Caco-2 (cell line): ENCODE results near the gene TTN. TPM values are rescaled to one million over a fixed set of nuclear protein-coding genes. Genes with fewer than 3 reads are reported as not detected.

Experiments used
- BruUV-seq: library from RNA; stranded (reverse); fragments of 400-500 nt; replicated peaks from 2 replicates; lab custom pipeline; 2021; lab: Mats Ljungman, UMichigan
- CTCF ChIA-PET: fragments of 300-600 bp; sonication (Branson Sonifier 250); formaldehyde crosslinking; loops from one replicate; lab custom pipeline; 2022; ENCODE audit warnings: antibody characterized with exemption; lab: Charles Lee
- POLR2A ChIA-PET: fragments of 300-600 bp; sonication (Branson Sonifier 250); formaldehyde crosslinking; loops from one replicate; lab custom pipeline; 2022; ENCODE audit warnings: antibody characterized with exemption; lab: Charles Lee
- DNase-seq, 2 experiments: peaks; one replicate each; pipeline versions ENCODE4 v3.0.0 to v3.0.0-alpha.2; 2020 to 2022
- H3K27me3 ChIP-seq: replicated peaks from 2 replicates; pipeline ENCODE4 v1.6.0; 2011; ENCODE audit warnings: low read length; ENCODE audit not compliant: control insufficient read depth, insufficient read depth
- H3K36me3 ChIP-seq: 2 replicates; pipeline ENCODE4 v1.5.1; 2011; ENCODE audit warnings: low read length; ENCODE audit not compliant: control insufficient read depth, insufficient read depth
- H3K4me1 ChIP-seq: fragments of 250-450 bp; sonication (Bioruptor Pico); 2 replicates; pipeline ENCODE4 v1.5.1; 2020; ENCODE audit warnings: mild to moderate bottlenecking
- H3K4me3 ChIP-seq: 2 replicates; pipeline ENCODE4 v1.5.1; 2011; ENCODE audit warnings: low read depth, mild to moderate bottlenecking, control low read depth, low read length
- H3K9me3 ChIP-seq: fragments of 250-450 bp; sonication (Bioruptor Pico); 2 replicates; pipeline ENCODE4 v1.5.1; 2020; ENCODE audit warnings: mild to moderate bottlenecking, moderate library complexity
- H3K27ac Mint-ChIP-seq: one replicate; pipeline ENCODE4 v1.8.0; 2022; ENCODE audit warnings: mixed read lengths; ENCODE audit not compliant: unreplicated experiment
- H3K27me3 Mint-ChIP-seq: one replicate; pipeline ENCODE4 v1.8.0; 2022; ENCODE audit warnings: mixed read lengths; ENCODE audit not compliant: insufficient read depth, unreplicated experiment
- H3K36me3 Mint-ChIP-seq: one replicate; pipeline ENCODE4 v1.8.0; 2022; ENCODE audit warnings: mild to moderate bottlenecking, mixed read lengths; ENCODE audit not compliant: insufficient read depth, unreplicated experiment
- H3K4me1 Mint-ChIP-seq: one replicate; pipeline ENCODE4 v1.8.0; 2022; ENCODE audit warnings: low read depth, mixed read lengths; ENCODE audit not compliant: unreplicated experiment
- H3K4me3 Mint-ChIP-seq: one replicate; pipeline ENCODE4 v1.8.0; 2022; ENCODE audit warnings: mild to moderate bottlenecking, moderate library complexity, mixed read lengths; ENCODE audit not compliant: unreplicated experiment
- H3K9me3 Mint-ChIP-seq: one replicate; pipeline ENCODE4 v1.8.0; 2022; ENCODE audit warnings: mixed read lengths; ENCODE audit not compliant: unreplicated experiment
- intact Hi-C: fragments of 100-400 bp; cut with micrococcal nuclease; formaldehyde crosslinking; loops from one replicate; pipeline ENCODE4 v1.10.0; 2022; ENCODE audit not compliant: unreplicated experiment
- total RNA-seq: library from RNA; stranded (reverse); gene quantifications from 2 replicates; pipeline ENCODE4 v1.2.3, GENCODE V29; 2022
- TF ChIP-seq, protein P1 (sequence below), 2 experiments: fragments of 200-600 bp in 1 of 2; IDR thresholded peaks; 1 replicate in 1 of 2; 2 replicates in 1 of 2; pipeline versions ENCODE4 v1.5.1 to v1.8.0; 2011 to 2022; ENCODE audit warnings: antibody characterized with exemption in 1 of 2, control low read depth in 1 of 2, inconsistent platforms in 1 of 2, low read depth in 1 of 2, low read length in 1 of 2, mild to moderate bottlenecking in 1 of 2, moderate library complexity in 1 of 2; ENCODE audit not compliant: insufficient read depth in 1 of 2, severe bottlenecking in 1 of 2, unreplicated experiment in 1 of 2

Gene TTN
- total RNA-seq, 1 experiment from 2014 or later = 9.3 TPM

DNA sequence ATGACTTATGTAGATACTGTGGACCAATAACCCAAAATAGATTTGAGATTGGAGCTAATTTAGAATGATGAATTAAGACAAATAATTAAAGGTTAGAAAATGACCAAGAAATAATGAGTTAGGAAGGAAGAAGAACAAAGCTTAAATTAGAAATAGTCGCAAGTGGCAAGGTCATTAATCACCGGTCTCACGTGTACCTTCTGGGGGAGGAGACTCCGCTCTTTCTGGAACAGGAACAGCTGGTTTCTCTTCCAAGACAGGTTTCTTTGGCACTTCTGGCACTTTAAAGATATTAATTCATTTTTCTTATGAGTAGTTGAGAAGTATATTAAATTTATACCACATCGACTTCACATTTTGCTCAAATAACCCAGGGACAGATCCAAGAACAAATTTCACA is 156.7 kb downstream of the TTN start:
- Mint-ChIP-seq H3K27ac (no peak overlapping the region), H3K27me3 (no peaks in the 10 kb centered on the region), H3K4me3 (no peak overlapping the region), H3K4me1 (no peaks in the 10 kb centered on the region), H3K36me3 (no peaks in the 10 kb centered on the region), H3K9me3 (no peaks in the 10 kb centered on the region)
- Histone ChIP-seq H3K27me3 (no peaks in the 10 kb centered on the region), H3K36me3 (no peaks in the 10 kb centered on the region; the same call in 1 of the 2 replicates), H3K9me3 (no peaks in the 10 kb centered on the region), H3K4me3 (no peak overlapping the region), H3K4me1 (no peaks in the 10 kb centered on the region)
- intact Hi-C loops = no loop called here
- ChIA-PET CTCF (interaction anchor here (0.5 kb wide), 1 partner anchor 1298 kb away, joined by 6 read pairs; no protein-coding TSS in a partner anchor), POLR2A (no interaction called here)
- no peak for DNase-seq
- BruUV-seq = no TSS peak
- TF ChIP-seq, protein P1, sequence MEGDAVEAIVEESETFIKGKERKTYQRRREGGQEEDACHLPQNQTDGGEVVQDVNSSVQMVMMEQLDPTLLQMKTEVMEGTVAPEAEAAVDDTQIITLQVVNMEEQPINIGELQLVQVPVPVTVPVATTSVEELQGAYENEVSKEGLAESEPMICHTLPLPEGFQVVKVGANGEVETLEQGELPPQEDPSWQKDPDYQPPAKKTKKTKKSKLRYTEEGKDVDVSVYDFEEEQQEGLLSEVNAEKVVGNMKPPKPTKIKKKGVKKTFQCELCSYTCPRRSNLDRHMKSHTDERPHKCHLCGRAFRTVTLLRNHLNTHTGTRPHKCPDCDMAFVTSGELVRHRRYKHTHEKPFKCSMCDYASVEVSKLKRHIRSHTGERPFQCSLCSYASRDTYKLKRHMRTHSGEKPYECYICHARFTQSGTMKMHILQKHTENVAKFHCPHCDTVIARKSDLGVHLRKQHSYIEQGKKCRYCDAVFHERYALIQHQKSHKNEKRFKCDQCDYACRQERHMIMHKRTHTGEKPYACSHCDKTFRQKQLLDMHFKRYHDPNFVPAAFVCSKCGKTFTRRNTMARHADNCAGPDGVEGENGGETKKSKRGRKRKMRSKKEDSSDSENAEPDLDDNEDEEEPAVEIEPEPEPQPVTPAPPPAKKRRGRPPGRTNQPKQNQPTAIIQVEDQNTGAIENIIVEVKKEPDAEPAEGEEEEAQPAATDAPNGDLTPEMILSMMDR (IDR thresholded peaks at IDR 0.05; ENCODE audit: insufficient read depth in 1 of 2, low read depth in 1 of 2, low read length in 1 of 2, severe bottlenecking in 1 of 2, unreplicated experiment in 1 of 2) = no peak

DNA sequence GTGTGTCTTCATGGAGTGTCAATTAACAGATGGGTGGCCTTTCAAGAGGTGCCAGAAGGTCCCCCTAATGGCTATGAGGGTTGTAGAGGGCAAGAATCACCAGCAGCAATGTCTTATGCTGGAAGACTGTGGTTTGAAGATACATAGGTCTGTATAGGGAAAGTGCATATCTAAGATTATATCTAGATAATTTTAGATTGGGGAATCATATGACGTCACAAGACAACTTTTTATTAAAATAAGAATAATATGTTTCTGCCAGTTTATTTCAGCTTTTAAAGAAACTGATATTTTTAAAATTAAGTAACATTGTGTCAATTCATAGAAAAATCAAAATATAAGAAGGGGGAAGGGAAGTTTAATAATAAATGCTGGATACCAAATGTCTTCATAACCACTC is 162.3 kb downstream of the TTN start:
- TF ChIP-seq, protein P1 (IDR thresholded peaks at IDR 0.05; ENCODE audit: insufficient read depth in 1 of 2, low read depth in 1 of 2, low read length in 1 of 2, severe bottlenecking in 1 of 2, unreplicated experiment in 1 of 2) = no peak
- intact Hi-C loops = no loop called here
- Mint-ChIP-seq H3K27me3 (no peaks in the 10 kb centered on the region), H3K9me3 (no peaks in the 10 kb centered on the region), H3K27ac (no peak overlapping the region), H3K4me1 (no peaks in the 10 kb centered on the region), H3K4me3 (no peak overlapping the region), H3K36me3 (no peaks in the 10 kb centered on the region)
- Histone ChIP-seq H3K27me3 (no peaks in the 10 kb centered on the region), H3K4me3 (no peak overlapping the region), H3K4me1 (no peaks in the 10 kb centered on the region), H3K36me3 (no peaks in the 10 kb centered on the region), H3K9me3 (no peaks in the 10 kb centered on the region)
- no TSS peak for BruUV-seq
- POLR2A ChIA-PET = no interaction called here
- DNase-seq = no peak
- CTCF ChIA-PET = no interaction called here

DNA sequence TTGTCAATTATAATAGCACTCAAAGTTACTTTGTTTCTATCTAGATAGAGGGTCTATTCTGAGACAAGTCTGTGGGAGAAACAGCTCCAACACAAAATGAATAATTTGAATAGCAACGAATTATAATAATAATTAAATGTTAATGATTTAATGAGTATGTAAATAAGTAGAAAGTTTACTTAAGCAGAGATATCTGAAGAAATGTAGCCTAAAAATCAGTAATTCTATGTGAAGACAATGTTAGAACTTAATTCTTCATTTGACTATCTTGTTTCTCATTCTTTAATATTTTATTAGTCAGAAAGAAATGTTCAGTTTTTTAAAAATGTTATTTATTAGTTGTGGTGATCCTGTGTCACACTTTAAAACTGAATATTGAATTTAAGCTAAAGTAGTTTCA is 165.7 kb downstream of the TTN start:
- no peaks in the 10 kb centered on the region for H3K36me3 ChIP-seq
- CTCF ChIA-PET = no interaction called here
- no peaks in the 10 kb centered on the region for H3K4me1 ChIP-seq
- DNase-seq = no peak
- H3K4me1 Mint-ChIP-seq = no peaks in the 10 kb centered on the region
- no peaks in the 10 kb centered on the region for H3K27me3 Mint-ChIP-seq
- intact Hi-C loops = no loop called here
- BruUV-seq = no TSS peak
- no peak overlapping the region for H3K27ac Mint-ChIP-seq
- H3K4me3 ChIP-seq = no peak overlapping the region
- H3K27me3 ChIP-seq = no peaks in the 10 kb centered on the region
- no peaks in the 10 kb centered on the region for H3K9me3 ChIP-seq
- POLR2A ChIA-PET = no interaction called here
- no peak overlapping the region for H3K4me3 Mint-ChIP-seq
- H3K36me3 Mint-ChIP-seq = no peaks in the 10 kb centered on the region
- H3K9me3 Mint-ChIP-seq = no peaks in the 10 kb centered on the region
- TF ChIP-seq, protein P1 (IDR thresholded peaks at IDR 0.05; ENCODE audit: insufficient read depth in 1 of 2, low read depth in 1 of 2, low read length in 1 of 2, severe bottlenecking in 1 of 2, unreplicated experiment in 1 of 2) = no peak
